ENCODE results near the gene BCS1L. TPM values are rescaled to one million over a fixed set of nuclear protein-coding genes. Genes with fewer than 3 reads are reported as not detected.
A peak's percentile ranks its signal among the peaks of the same experiment; 100 is the strongest.

BCS1L gene, protein sequence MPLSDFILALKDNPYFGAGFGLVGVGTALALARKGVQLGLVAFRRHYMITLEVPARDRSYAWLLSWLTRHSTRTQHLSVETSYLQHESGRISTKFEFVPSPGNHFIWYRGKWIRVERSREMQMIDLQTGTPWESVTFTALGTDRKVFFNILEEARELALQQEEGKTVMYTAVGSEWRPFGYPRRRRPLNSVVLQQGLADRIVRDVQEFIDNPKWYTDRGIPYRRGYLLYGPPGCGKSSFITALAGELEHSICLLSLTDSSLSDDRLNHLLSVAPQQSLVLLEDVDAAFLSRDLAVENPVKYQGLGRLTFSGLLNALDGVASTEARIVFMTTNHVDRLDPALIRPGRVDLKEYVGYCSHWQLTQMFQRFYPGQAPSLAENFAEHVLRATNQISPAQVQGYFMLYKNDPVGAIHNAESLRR
- 47.5 and 59.8 TPM in 2 replicates for polyA plus RNA-seq (2012; rRNA removed)
- polyA plus RNA-seq (2012; cell fraction: cytosol; rRNA removed): 27.8 and 33.6 TPM in 2 replicates
- 178 and 182 TPM in 2 replicates for polyA plus RNA-seq (2012; cell fraction: nucleus; rRNA removed)

DNA sequence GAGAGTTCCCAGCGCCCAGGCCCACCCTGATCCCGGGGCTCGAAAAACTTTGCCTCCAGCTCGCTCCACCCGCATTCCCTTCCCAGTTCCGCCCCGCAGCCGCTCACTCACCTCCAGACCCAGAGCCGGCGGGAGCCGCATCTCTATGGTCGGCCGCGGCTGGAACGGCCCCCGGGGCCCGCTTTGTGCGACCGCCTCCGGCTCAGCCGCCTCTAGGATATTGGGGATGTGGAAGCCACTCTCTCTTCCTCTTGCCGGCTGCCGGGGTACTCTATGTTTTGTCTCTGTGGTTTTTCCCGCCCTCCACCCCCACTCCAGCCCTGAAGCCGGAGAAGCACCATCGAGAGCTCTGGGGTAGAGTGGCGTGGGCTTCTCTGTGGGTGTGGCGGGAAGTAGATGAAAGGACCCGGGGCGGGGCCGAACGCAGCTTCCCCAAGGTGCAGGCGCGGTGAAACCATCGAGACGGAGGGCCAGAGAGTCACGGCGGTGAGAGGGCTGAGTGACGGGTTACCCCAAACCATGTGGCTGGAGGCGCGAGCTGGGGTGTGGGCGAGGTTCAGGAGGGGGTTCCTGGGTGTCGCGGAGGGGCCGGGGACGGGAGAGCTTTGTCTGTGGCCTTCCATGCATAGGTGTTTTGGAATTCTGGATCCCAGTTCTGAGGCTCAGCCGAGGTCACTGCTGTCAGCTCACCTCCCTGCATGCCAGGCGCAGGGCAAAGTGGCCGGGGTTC lies at the start of gene BCS1L, which contains the start of gene ZNF142:
BCS1L (plus strand) TSS at position 426 of the 730 bp plus-strand sequence. CDS start 1,305 bp downstream, outside the sequence.
ZNF142 (minus strand) TSS at position 366 of the 730 bp plus-strand sequence. CDS start 3,194 bp downstream, outside the sequence.
- Histone ChIP-seq H3K4me1 (ENCODE audit: control insufficient read depth in 1 of 2, insufficient read depth in 2 of 2, low read depth in 1 of 2, low read length in 1 of 2) (peaks cover 7 to 13% of the 10 kb centered on the region in 2 experiments; a peak in 2 of 4 replicates), H3K9me3 (no peaks in the 10 kb centered on the region), H3F3A (replicated peaks; ENCODE audit: insufficient read depth) (peaks cover 8% of the 10 kb centered on the region), H3K9me2 (no peaks in the 10 kb centered on the region), H3K27ac (ENCODE audit: low read depth in 2 of 2, low read length in 1 of 2) (peak within 1 kb of the TSS; percentile 53 to 86), H4K20me1 (ENCODE audit: insufficient read depth) (no peaks in the 10 kb centered on the region), H3K79me2 (ENCODE audit: insufficient read depth) (peaks cover 33% of the 10 kb centered on the region), H3K4me2 (peak within 1 kb of the TSS; percentile 87), H2AFZ (ENCODE audit: low read depth) (peak within 1 kb of the TSS; percentile 85), H3K9ac (peak within 1 kb of the TSS; percentile 71), H3K4me3 (ENCODE audit: low read depth in 2 of 2, low read length in 1 of 2) (peak within 1 kb of the TSS; percentile 90 to 94), H3K36me3 (replicated peaks in 1 of 2; ENCODE audit: control insufficient read depth in 1 of 2, insufficient read depth in 2 of 2, low read length in 1 of 2) (peaks cover 40 to 51% of the 10 kb centered on the region in 2 experiments), H3K27me3 (ENCODE audit: insufficient read depth) (no peaks in the 10 kb centered on the region)
- CTCF ChIA-PET: interaction anchor here (0.7 to 4.2 kb wide), 12 partner anchors 10 to 190 kb away, joined by 3 to 36 read pairs (median 6); partner anchors contain the start of genes PLCD4, RNF25, STK36 and TTLL4
- WGBS (ENCODE audit: low lambda C conversion rate): under 1% methylated on average over 25 of the region's 49 CpGs
- peak; percentile 96 for DNase-seq
- POLR2A ChIA-PET: interaction anchor here (0.8 to 3.1 kb wide), 6 partner anchors 8 to 67 kb away, joined by 3 to 28 read pairs (median 6); partner anchors contain the start of genes PLCD4, RNF25 and STK36
- TF ChIP-seq RFX5 (IDR thresholded peaks at IDR 0.05; ENCODE audit: low read length) (no peak), GATA2 (CRISPR knock-in tag; IDR thresholded peaks at IDR 0.05) (no peak), REST (IDR thresholded peaks at IDR 0.05; ENCODE audit: low read depth, low read length) (no peak), FOXM1 (IDR thresholded peaks at IDR 0.05; ENCODE audit: low read depth) (no peak), POLR2AphosphoS5 (IDR thresholded peaks at IDR 0.05; ENCODE audit: low read depth, low read length) (peak; percentile 76; the same call in 1 of the 2 replicates), CHD2 (IDR thresholded peaks at IDR 0.05; ENCODE audit: low read length, partially characterized antibody) (peak; percentile 51), FOSL2 (IDR thresholded peaks at IDR 0.05; ENCODE audit: borderline replicate concordance, low read depth) (no peak), USF2 (IDR thresholded peaks at IDR 0.05; ENCODE audit: borderline replicate concordance, low read depth, low read length) (no peak), TCF12 (IDR thresholded peaks at IDR 0.05) (no peak), EZH2phosphoT487 (IDR thresholded peaks at IDR 0.05; ENCODE audit: borderline replicate concordance, low read depth) (no peak), NRF1 (IDR thresholded peaks at IDR 0.05; ENCODE audit: low read depth, low read length) (no peak; the same call in 1 of the 2 replicates), ELF1 (IDR thresholded peaks at IDR 0.05) (peak; percentile 74), SMC3 (IDR thresholded peaks at IDR 0.05; ENCODE audit: low read depth, low read length) (no peak), GABPA (IDR thresholded peaks at IDR 0.05; ENCODE audit: low read depth) (peak; percentile 83), YY1 (IDR thresholded peaks at IDR 0.05; ENCODE audit: low read depth) (no peak), RAD21 (IDR thresholded peaks at IDR 0.05; ENCODE audit: low read length) (no peak), TAF1 (IDR thresholded peaks at IDR 0.05; ENCODE audit: borderline replicate concordance, low read depth, low read length) (peak; percentile 57; the same call in 1 of the 2 replicates), MXI1 (IDR thresholded peaks at IDR 0.05; ENCODE audit: low read depth, low read length) (peak; percentile 99), TEAD4 (IDR thresholded peaks at IDR 0.05; ENCODE audit: borderline replicate concordance, insufficient read depth) (no peak), RCOR1 (IDR thresholded peaks at IDR 0.05; ENCODE audit: low read length) (no peak), JUND (IDR thresholded peaks at IDR 0.05) (no peak)
- TF ChIP-seq, protein P1, sequence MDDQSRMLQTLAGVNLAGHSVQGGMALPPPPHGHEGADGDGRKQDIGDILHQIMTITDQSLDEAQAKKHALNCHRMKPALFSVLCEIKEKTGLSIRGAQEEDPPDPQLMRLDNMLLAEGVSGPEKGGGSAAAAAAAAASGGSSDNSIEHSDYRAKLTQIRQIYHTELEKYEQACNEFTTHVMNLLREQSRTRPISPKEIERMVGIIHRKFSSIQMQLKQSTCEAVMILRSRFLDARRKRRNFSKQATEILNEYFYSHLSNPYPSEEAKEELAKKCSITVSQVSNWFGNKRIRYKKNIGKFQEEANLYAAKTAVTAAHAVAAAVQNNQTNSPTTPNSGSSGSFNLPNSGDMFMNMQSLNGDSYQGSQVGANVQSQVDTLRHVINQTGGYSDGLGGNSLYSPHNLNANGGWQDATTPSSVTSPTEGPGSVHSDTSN (IDR thresholded peaks at IDR 0.05): peak; percentile 64
- TF ChIP-seq, protein P2, sequence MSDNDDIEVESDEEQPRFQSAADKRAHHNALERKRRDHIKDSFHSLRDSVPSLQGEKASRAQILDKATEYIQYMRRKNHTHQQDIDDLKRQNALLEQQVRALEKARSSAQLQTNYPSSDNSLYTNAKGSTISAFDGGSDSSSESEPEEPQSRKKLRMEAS (IDR thresholded peaks at IDR 0.05; ENCODE audit: low read depth): peak; percentile 97
- TF ChIP-seq, protein P3, sequence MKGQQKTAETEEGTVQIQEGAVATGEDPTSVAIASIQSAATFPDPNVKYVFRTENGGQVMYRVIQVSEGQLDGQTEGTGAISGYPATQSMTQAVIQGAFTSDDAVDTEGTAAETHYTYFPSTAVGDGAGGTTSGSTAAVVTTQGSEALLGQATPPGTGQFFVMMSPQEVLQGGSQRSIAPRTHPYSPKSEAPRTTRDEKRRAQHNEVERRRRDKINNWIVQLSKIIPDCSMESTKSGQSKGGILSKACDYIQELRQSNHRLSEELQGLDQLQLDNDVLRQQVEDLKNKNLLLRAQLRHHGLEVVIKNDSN (IDR thresholded peaks at IDR 0.05; ENCODE audit: borderline replicate concordance, low read depth): 0 out of 2 replicates have a peak, but pooled peaks have one; percentile 14
